Non-pigmented ciliary epithelial cell (primary cell): ENCODE data around the gene PIK3R6.

Experiments
- DNase-seq: peaks from one replicate; pipeline ENCODE4 v3.0.0-alpha.2; 2010; ENCODE audit warnings: low read depth

Gene PIK3R6

GRCh38 chr17:8849311-8850041, 18.0 kb downstream of the PIK3R6 start:
- DNase-seq = no peak

- DNase-seq = no peak
Measured at GRCh38 chr17:8847891-8848290, 19.6 kb downstream of the PIK3R6 start.

- no peak for DNase-seq
Measured at GRCh38 chr17:8846768-8847211, 20.7 kb downstream of the PIK3R6 start.

GRCh38 chr17:8844229-8845218, 22.9 kb downstream of the PIK3R6 start:
- no peak for DNase-seq

GRCh38 chr17:8843344-8843743, 24.1 kb downstream of the PIK3R6 start:
- no peak for DNase-seq

- DNase-seq = no peak
Measured at GRCh38 chr17:8841844-8842243, 25.6 kb downstream of the PIK3R6 start.

DNA sequence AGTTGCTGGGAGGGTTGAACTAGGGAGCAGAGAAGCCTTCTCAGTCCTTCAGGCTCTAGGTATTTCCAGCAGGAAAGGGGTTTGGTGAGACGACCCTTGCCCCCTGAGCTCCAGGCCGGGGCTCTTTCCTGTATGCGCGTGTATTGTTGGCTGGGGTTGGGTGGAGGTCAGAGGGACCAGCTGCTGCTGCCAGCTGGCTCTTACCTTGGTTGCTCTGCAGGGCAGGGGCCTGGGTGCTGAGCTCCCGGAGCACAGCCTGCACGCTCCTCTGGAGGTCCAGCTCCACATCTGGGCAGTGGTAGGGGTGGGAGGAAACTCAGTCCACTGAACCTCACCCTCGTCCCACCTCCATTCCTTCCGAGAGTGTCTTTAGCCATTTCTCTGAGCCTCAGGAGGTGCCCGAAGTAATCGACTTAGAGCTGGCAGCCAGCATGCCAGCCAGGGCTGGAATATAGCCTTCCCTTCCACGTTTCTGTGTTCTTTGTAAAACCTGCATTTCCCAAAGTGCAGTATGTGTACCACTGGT, 28.0 kb downstream of the PIK3R6 start:
- DNase-seq = no peak

GRCh38 chr17:8838551-8839095, 28.9 kb downstream of the PIK3R6 start:
- no peak for DNase-seq

GRCh38 chr17:8837563-8838075, 29.9 kb downstream of the PIK3R6 start:
- no peak for DNase-seq

GRCh38 chr17:8836821-8837562, 30.5 kb downstream of the PIK3R6 start:
- no peak for DNase-seq

GRCh38 chr17:8835631-8836364, 31.7 kb downstream of the PIK3R6 start:
- no peak for DNase-seq

DNA sequence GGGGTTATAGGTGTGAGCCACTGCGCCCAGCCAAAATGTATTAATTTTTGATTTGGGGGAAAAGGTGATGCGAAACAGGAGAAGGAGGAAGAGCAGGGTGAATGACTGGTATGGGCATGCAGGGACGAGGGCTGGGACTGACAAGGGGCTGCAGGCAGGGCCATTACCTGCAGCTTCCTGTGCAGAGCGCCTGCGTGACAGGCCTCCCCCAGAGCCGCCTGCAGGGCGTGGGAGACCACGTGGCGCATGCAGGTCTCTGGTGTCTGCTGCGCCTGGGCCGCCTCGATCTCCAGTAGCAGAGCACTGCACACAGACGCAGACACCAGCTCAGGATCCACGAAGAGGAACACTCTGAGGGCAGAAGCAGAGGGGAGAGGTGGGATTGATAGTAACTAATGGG, 32.4 kb downstream of the PIK3R6 start:
- DNase-seq = no peak

DNA sequence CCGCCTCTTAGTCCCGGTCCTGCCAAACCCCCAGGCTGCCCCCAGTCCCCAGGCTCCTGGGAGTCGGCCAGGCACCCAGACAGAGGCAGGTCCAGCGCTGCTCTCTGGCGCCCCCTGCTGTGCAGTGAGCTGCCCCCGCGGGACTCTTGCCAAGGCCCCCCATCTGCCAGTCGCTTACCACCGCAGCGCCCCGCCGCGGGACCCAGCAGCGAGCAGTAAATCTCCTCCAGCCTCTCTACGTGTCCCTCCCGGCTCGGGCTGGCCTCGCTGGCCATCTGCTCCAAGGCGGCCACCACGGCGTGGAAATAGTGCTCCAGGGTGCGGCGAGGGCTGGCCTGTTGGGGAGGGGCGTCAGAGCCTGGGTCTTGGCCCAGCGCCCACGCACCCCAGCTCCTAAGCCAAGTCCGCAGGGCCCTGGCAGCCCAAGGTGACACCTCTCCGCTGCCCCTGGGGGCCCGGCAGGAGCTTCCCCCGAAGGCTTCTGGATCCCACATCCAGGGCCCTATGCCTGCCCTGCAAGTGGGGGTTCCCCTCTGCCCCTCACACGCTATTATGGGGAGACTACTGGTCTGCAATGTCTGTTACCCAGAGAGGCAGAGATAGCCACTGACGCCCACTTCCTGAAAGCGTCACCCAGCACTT, 34.6 kb downstream of the PIK3R6 start:
- no peak for DNase-seq

DNA sequence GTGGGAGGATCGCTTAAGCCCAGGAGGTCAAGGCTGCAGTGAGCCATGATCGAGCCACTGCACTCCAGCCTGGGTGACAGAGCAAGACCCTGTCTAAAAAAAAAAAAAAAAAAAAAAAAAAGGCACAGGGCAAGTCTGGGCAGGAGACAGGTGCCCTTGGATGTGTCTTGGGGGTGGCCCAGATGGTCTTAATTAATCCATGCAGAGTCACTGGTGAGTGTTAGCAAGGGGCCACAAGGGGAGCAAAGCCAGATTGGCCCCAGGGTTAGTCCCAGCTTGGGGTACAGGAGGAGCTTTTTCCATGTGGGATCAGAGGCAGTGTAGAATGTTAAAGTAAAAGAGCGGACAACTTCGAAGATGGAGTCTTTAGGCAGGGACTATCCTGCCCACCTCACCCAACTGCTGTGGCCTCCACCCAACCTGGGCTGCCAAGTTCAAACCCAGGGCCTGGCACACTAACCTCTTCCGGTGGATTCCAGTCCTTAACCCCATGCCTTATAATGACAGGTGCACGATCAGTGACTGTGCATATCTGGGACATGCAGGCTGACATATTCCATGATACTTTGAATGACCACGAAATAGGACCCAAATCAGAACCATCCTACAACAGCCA, 36.1 kb downstream of the PIK3R6 start:
- DNase-seq = no peak

- no peak for DNase-seq
Measured at GRCh38 chr17:8830141-8830540, 37.3 kb downstream of the PIK3R6 start.

- DNase-seq = no peak
Measured at GRCh38 chr17:8829036-8829941, 38.2 kb downstream of the PIK3R6 start.

- DNase-seq = no peak
Measured at GRCh38 chr17:8828517-8828875, 39.0 kb downstream of the PIK3R6 start.

DNA sequence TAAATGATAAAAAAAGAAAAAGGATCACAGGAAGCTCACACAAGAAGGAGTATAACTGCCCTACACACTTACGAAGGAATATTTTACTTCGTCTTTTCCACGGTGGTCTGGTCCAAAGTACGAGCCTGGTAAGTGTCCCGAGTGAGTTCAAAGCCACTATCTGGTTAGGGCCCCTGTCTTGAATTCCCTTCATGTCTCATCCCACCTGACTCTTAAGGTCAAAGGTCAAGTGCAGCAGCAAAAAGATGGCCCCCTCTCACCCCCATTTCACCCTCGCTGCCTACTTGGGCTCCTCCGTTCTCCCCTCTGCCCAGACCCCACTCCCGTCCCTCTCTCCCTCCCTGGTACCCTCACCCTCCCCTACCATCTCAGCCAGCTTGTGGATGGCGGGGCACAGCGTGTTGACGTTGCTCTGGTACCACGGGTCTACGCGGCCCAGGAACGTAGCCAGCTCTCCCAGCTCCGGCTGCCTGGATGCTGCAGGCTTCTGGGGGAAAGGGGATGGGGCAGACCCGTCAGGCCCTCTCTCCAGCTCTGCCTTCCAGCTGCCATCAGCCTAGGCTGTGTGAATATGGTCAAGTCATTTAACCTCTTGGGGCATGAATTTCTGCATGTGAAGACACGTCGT, 40.6 kb downstream of the PIK3R6 start:
- no peak for DNase-seq
